ENCODE results near the gene ACTR3. TPM values are rescaled to one million over a fixed set of nuclear protein-coding genes. Genes with fewer than 3 reads are reported as not detected.

ACTR3 gene
- total and polyA plus RNA-seq, 2 experiments from 2014 or later: 63.7 to 137 TPM

DNA sequence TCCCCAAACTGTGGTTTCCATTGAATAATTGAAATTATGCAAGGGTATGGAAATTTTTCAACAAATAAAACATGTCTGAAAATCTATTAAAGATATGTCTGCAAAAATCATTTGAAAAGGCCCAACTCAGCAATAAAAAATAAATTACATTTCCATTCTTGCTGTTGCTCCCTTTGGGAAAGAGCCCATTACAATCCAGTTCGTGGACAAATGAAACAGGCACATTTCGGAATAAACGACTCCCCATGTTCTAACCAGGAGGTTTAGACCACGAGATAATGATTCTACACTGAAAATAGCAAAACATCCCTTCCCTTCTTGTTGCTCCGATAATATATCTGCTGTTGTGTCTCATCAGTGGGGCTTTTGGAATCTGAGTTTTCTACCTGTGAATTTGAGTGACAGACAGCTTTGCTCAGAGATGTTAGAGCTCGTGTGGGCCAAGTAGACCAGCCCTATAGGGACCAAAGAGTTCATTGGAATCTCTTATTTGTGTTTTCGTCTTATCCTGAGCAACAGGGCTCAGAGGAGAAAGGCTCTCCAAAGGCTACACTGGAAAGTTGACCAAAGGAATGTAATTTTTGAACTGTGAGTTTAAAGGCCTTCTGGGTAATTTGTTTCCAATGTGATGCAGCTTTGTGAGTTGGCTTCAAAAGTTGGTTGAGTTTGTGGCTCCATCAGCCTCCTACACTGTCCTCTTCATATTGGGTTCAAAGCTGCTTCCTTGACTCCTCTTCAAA, 119.5 kb downstream of the ACTR3 start (continued):
- TF ChIP-seq, protein P1, sequence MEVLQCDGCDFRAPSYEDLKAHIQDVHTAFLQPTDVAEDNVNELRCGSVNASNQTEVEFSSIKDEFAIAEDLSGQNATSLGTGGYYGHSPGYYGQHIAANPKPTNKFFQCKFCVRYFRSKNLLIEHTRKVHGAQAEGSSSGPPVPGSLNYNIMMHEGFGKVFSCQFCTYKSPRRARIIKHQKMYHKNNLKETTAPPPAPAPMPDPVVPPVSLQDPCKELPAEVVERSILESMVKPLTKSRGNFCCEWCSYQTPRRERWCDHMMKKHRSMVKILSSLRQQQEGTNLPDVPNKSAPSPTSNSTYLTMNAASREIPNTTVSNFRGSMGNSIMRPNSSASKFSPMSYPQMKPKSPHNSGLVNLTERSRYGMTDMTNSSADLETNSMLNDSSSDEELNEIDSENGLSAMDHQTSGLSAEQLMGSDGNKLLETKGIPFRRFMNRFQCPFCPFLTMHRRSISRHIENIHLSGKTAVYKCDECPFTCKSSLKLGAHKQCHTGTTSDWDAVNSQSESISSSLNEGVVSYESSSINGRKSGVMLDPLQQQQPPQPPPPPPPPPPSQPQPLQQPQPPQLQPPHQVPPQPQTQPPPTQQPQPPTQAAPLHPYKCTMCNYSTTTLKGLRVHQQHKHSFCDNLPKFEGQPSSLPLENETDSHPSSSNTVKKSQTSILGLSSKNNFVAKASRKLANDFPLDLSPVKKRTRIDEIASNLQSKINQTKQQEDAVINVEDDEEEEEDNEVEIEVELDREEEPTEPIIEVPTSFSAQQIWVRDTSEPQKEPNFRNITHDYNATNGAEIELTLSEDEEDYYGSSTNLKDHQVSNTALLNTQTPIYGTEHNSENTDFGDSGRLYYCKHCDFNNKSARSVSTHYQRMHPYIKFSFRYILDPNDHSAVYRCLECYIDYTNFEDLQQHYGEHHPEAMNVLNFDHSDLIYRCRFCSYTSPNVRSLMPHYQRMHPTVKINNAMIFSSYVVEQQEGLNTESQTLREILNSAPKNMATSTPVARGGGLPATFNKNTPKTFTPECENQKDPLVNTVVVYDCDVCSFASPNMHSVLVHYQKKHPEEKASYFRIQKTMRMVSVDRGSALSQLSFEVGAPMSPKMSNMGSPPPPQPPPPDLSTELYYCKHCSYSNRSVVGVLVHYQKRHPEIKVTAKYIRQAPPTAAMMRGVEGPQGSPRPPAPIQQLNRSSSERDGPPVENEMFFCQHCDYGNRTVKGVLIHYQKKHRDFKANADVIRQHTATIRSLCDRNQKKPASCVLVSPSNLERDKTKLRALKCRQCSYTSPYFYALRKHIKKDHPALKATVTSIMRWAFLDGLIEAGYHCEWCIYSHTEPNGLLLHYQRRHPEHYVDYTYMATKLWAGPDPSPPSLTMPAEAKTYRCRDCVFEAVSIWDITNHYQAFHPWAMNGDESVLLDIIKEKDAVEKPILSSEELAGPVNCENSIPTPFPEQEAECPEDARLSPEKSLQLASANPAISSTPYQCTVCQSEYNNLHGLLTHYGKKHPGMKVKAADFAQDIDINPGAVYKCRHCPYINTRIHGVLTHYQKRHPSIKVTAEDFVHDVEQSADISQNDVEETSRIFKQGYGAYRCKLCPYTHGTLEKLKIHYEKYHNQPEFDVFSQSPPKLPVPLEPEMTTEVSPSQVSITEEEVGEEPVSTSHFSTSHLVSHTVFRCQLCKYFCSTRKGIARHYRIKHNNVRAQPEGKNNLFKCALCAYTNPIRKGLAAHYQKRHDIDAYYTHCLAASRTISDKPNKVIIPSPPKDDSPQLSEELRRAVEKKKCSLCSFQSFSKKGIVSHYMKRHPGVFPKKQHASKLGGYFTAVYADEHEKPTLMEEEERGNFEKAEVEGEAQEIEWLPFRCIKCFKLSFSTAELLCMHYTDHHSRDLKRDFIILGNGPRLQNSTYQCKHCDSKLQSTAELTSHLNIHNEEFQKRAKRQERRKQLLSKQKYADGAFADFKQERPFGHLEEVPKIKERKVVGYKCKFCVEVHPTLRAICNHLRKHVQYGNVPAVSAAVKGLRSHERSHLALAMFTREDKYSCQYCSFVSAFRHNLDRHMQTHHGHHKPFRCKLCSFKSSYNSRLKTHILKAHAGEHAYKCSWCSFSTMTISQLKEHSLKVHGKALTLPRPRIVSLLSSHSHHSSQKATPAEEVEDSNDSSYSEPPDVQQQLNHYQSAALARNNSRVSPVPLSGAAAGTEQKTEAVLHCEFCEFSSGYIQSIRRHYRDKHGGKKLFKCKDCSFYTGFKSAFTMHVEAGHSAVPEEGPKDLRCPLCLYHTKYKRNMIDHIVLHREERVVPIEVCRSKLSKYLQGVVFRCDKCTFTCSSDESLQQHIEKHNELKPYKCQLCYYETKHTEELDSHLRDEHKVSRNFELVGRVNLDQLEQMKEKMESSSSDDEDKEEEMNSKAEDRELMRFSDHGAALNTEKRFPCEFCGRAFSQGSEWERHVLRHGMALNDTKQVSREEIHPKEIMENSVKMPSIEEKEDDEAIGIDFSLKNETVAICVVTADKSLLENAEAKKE (CRISPR knock-in tag; IDR thresholded peaks at IDR 0.05): no peak
- TF ChIP-seq STAT1 (IDR thresholded peaks at IDR 0.05; ENCODE audit: unreplicated experiment): no peak
- TF ChIP-seq, protein P2, sequence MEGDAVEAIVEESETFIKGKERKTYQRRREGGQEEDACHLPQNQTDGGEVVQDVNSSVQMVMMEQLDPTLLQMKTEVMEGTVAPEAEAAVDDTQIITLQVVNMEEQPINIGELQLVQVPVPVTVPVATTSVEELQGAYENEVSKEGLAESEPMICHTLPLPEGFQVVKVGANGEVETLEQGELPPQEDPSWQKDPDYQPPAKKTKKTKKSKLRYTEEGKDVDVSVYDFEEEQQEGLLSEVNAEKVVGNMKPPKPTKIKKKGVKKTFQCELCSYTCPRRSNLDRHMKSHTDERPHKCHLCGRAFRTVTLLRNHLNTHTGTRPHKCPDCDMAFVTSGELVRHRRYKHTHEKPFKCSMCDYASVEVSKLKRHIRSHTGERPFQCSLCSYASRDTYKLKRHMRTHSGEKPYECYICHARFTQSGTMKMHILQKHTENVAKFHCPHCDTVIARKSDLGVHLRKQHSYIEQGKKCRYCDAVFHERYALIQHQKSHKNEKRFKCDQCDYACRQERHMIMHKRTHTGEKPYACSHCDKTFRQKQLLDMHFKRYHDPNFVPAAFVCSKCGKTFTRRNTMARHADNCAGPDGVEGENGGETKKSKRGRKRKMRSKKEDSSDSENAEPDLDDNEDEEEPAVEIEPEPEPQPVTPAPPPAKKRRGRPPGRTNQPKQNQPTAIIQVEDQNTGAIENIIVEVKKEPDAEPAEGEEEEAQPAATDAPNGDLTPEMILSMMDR (conservative IDR thresholded peaks at IDR 0.05; ENCODE audit: low read depth in 2 of 2): no peak
- TF ChIP-seq JUNB (IDR thresholded peaks at IDR 0.05; ENCODE audit: unreplicated experiment): no peak

DNA sequence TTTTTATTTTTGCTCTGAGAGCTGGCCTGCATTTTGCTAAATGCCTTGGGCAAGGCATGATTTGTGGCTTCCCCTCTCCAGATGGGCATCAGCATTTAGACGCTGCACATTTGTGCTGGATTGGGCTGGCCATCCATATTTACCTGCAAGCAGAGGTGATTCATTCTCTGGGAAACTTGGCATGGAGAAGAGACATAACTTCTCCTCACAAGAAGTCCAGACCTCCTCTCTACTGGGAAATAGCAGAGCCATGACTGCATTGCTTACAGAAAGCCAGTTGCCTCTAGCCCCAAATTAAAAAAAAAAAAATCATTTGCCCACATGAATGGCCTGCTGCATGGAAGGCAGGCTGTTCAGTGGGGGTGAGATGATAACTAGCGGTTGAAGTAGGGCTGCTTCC, 120.1 kb downstream of the ACTR3 start:
- H3K9me3 Mint-ChIP-seq: peaks cover 40% of the 10 kb centered on the region
- Histone ChIP-seq H2AFZ (no peak overlapping the region), H3K9me2 (ENCODE audit: insufficient read depth) (no peaks in the 10 kb centered on the region), H4K20me1 (replicated peaks; ENCODE audit: insufficient read depth) (no peaks in the 10 kb centered on the region), H3K4me1 (ENCODE audit: insufficient read depth) (no peaks in the 10 kb centered on the region), H3F3A (replicated peaks; ENCODE audit: low read depth) (no peaks in the 10 kb centered on the region), H3K27me3 (ENCODE audit: insufficient read depth) (no peaks in the 10 kb centered on the region), H3K79me2 (replicated peaks; ENCODE audit: insufficient read depth) (no peaks in the 10 kb centered on the region), H3K4me3 (no peak overlapping the region), H3K27ac (ENCODE audit: low read depth) (no peak overlapping the region), H3K36me3 (ENCODE audit: insufficient read depth) (no peaks in the 10 kb centered on the region), H3K4me2 (no peak overlapping the region)
- DNase-seq (ENCODE audit: low spot score) (no peak), ATAC-seq (no peak)
- no peaks in the 10 kb centered on the region for H3K4me1 Mint-ChIP-seq
- H3K27me3 Mint-ChIP-seq (ENCODE audit: insufficient read depth, low read depth, poor library complexity): peaks cover 7% of the 10 kb centered on the region
- H3K36me3 Mint-ChIP-seq (ENCODE audit: low read depth): no peaks in the 10 kb centered on the region
- no peak overlapping the region for H3K27ac Mint-ChIP-seq
- H3K4me3 Mint-ChIP-seq: no peak overlapping the region
- TF ChIP-seq CREB1 (CRISPR knock-in tag; IDR thresholded peaks at IDR 0.05; ENCODE audit: low read depth) (no peak), ZNF331 (CRISPR knock-in tag; IDR thresholded peaks at IDR 0.05; ENCODE audit: low read depth) (no peak), EZH2phosphoT487 (IDR thresholded peaks at IDR 0.05; ENCODE audit: unreplicated experiment) (no peak), NANOG (IDR thresholded peaks at IDR 0.05; ENCODE audit: borderline replicate concordance) (no peak)
- TF ChIP-seq, protein P3, sequence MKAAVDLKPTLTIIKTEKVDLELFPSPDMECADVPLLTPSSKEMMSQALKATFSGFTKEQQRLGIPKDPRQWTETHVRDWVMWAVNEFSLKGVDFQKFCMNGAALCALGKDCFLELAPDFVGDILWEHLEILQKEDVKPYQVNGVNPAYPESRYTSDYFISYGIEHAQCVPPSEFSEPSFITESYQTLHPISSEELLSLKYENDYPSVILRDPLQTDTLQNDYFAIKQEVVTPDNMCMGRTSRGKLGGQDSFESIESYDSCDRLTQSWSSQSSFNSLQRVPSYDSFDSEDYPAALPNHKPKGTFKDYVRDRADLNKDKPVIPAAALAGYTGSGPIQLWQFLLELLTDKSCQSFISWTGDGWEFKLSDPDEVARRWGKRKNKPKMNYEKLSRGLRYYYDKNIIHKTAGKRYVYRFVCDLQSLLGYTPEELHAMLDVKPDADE (IDR thresholded peaks at IDR 0.05): no peak
- TF ChIP-seq, protein P2 (conservative IDR thresholded peaks at IDR 0.05; ENCODE audit: low read depth in 2 of 2): no peak

Data from GM23338 (cell line).